HepG2 (cell line): Measurements from ENCODE around the gene ZNF444.

Experiments used
- CTCF ChIP-seq: sonication (generic); formaldehyde crosslinking; IDR thresholded peaks from 2 replicates; pipeline ENCODE4 v1.5.0; 2020; ENCODE audit warnings: mild to moderate bottlenecking, missing genetic modification reagents, moderate library complexity
- GMEB1 ChIP-seq: sonication (generic); formaldehyde crosslinking; IDR thresholded peaks from 2 replicates; pipeline ENCODE4 v1.5.1; 2020; ENCODE audit warnings: missing genetic modification reagents, mild to moderate bottlenecking, borderline replicate concordance
- IRF1 ChIP-seq: sonication (generic); formaldehyde crosslinking; IDR thresholded peaks from 2 replicates; pipeline ENCODE4 v1.4.0; 2020; ENCODE audit warnings: low read depth, mild to moderate bottlenecking, missing genetic modification reagents
- RAD21 ChIP-seq: fragments of 450-650 bp; formaldehyde crosslinking; IDR thresholded peaks from 2 replicates; pipeline ENCODE4 v1.5.0; 2020; ENCODE audit warnings: mild to moderate bottlenecking
- ZBTB33 ChIP-seq: sonication (generic); formaldehyde crosslinking; IDR thresholded peaks from 2 replicates; pipeline ENCODE4 v1.4.0; 2020; ENCODE audit warnings: missing genetic modification reagents
- ZMYM4 ChIP-seq: sonication (generic); formaldehyde crosslinking; IDR thresholded peaks from 2 replicates; pipeline ENCODE4 v1.8.1; 2023; ENCODE audit warnings: mild to moderate bottlenecking, missing genetic modification reagents
- ZNF280D ChIP-seq: sonication (generic); formaldehyde crosslinking; IDR thresholded peaks from 2 replicates; pipeline ENCODE4 v1.5.1; 2020; ENCODE audit warnings: mild to moderate bottlenecking, missing genetic modification reagents
- ZNF282 ChIP-seq: fragments of 450-650 bp; IDR thresholded peaks from 2 replicates; pipeline ENCODE4 v1.6.1; 2018; ENCODE audit not compliant: partially characterized antibody
- ZNF788 ChIP-seq: sonication (generic); formaldehyde crosslinking; IDR thresholded peaks from 2 replicates; pipeline ENCODE4 v1.5.0; 2020; ENCODE audit warnings: mild to moderate bottlenecking, missing genetic modification reagents, borderline replicate concordance

GRCh38 chr19:56112313-56112709, 28.8 kb upstream of the ZNF444 start:
- TF ChIP-seq ZNF788 (no peak), CTCF (no peak), ZNF282 (no peak), ZNF280D (CRISPR knock-in tag) (no peak), IRF1 (CRISPR knock-in tag) (no peak), GMEB1 (CRISPR knock-in tag) (no peak), ZMYM4 (CRISPR knock-in tag) (no peak), ZBTB33 (no peak), RAD21 (CRISPR knock-in tag) (no peak)
